Activated CD4-positive, alpha-beta memory T cell treated with anti-CD3 and anti-CD28 coated beads for 36 hours (primary cell): ENCODE results near the gene OSCP1. TPM values are rescaled to one million over a fixed set of nuclear protein-coding genes. Genes with fewer than 3 reads are reported as not detected.

Source experiments
- CTCF ChIA-PET: fragments of 350-600 bp; sonication (Branson Sonifier 250); formaldehyde crosslinking; loops from one replicate; lab custom pipeline; 2021; ENCODE audit warnings: antibody characterized with exemption, inconsistent platforms; lab: Charles Lee
- POLR2A ChIA-PET: fragments of 350-600 bp; sonication (Branson Sonifier 250); formaldehyde crosslinking; loops from one replicate; lab custom pipeline; 2021; ENCODE audit warnings: antibody characterized with exemption; lab: Charles Lee
- DNase-seq: peaks from one replicate; pipeline ENCODE4 v3.0.0-alpha.2; 2020
- H3K27ac Mint-ChIP-seq: one replicate; pipeline ENCODE4 v1.8.0; 2021; ENCODE audit warnings: mixed read lengths
- H3K27me3 Mint-ChIP-seq: one replicate; pipeline ENCODE4 v1.8.0; 2021; ENCODE audit warnings: mixed read lengths
- H3K36me3 Mint-ChIP-seq: one replicate; pipeline ENCODE4 v1.8.0; 2021; ENCODE audit warnings: mixed read lengths
- H3K4me1 Mint-ChIP-seq: one replicate; pipeline ENCODE4 v1.8.0; 2021; ENCODE audit warnings: low read depth, mixed read lengths
- H3K4me3 Mint-ChIP-seq: one replicate; pipeline ENCODE4 v1.8.0; 2021; ENCODE audit warnings: mild to moderate bottlenecking, mixed read lengths
- H3K9me3 Mint-ChIP-seq: one replicate; pipeline ENCODE4 v1.8.0; 2021; ENCODE audit warnings: mixed read lengths
- intact Hi-C: fragments of 100-400 bp; cut with micrococcal nuclease; formaldehyde crosslinking; loops from one replicate; pipeline ENCODE4 v1.15.1; 2023
- total RNA-seq, 2 experiments: library from RNA; stranded (reverse); gene quantifications; one replicate each; pipeline ENCODE4 v1.2.3, GENCODE V29; 2021

The OSCP1 gene
- total RNA-seq, 2 experiments from 2014 or later, result 1.8 to 2.7 TPM

DNA sequence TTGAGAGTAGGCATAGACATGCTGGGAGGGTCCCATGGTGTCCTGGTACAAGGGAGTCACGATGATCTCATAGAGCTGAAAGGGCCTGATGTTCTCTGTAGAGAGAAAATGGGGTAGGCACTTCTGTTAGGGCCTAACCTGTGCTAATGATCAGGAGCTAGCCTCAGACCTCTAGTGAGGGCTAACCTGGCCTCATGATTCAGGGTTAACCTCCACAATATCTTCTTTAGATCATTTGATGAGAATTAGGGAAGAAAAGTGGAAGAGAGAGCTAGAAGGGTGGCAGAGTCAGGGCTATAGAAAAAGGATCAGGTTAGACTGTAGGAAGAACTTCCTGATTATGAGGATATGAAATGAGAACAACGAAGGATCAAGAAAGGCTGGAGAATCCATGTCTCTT lies 18.9 kb upstream of the OSCP1 start:
- POLR2A ChIA-PET, result no interaction called here
- no peaks in the 10 kb centered on the region for H3K36me3 Mint-ChIP-seq

DNA sequence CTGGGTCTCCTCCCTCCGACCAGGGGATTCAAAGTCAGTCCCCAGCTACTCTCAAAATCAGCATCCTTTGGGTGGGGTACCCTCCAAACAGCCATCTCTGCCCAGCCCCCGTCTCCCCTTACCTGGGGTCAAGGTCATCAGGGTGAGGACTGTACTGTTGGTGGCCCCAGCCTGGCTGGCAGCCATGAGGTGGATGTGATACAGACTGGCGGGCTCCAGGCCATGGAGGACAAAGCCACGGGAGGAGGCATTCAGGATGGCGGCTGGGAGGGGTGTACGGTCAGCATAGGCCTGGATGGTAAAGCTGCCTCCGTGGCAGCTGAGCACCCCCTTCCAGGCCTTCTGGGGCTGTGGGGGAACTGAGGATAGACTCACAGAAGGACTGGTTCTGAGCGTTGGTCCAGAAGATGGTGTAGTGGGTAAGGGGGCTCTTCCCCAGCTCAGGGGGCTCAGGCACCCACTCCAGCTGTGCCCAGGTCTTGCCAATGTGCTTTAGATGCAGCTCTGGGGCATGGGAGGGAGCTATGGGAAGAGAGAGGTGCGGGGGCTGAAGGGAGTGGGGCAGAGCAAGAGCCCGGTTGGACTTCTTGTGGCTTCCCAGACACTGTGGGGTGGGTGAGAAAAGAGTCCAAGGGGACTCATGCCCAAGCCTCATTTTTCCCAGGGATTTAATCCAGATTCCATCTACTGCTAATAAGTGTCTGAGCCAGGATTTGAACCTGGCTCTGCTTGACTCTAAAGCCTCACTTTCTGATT lies 17.6 kb upstream of the OSCP1 start:
- ChIA-PET CTCF (no interaction called here), POLR2A (no interaction called here)
- H3K4me1 Mint-ChIP-seq, result peaks cover 14% of the 10 kb centered on the region
- H3K4me3 Mint-ChIP-seq, result no peak overlapping the region
- H3K36me3 Mint-ChIP-seq, result peaks cover 3% of the 10 kb centered on the region
- H3K27me3 Mint-ChIP-seq, result no peaks in the 10 kb centered on the region
- H3K27ac Mint-ChIP-seq, result no peak overlapping the region
- no peak for DNase-seq
- intact Hi-C loops, result no loop called here
- H3K9me3 Mint-ChIP-seq, result no peaks in the 10 kb centered on the region

More for the DNA sequence above, 18.9 kb upstream of the OSCP1 start:
- no peaks in the 10 kb centered on the region for H3K9me3 Mint-ChIP-seq
- DNase-seq, result no peak
- intact Hi-C loops, result no loop called here
- peaks cover 9% of the 10 kb centered on the region for H3K4me1 Mint-ChIP-seq
- H3K4me3 Mint-ChIP-seq, result no peak overlapping the region
- H3K27ac Mint-ChIP-seq, result no peak overlapping the region
- CTCF ChIA-PET, result interaction anchor here (0.5 to 1.5 kb wide), 2 partner anchors 48 to 1223 kb away, joined by 3 to 6 read pairs; no protein-coding TSS in a partner anchor
- H3K27me3 Mint-ChIP-seq, result no peaks in the 10 kb centered on the region

DNA sequence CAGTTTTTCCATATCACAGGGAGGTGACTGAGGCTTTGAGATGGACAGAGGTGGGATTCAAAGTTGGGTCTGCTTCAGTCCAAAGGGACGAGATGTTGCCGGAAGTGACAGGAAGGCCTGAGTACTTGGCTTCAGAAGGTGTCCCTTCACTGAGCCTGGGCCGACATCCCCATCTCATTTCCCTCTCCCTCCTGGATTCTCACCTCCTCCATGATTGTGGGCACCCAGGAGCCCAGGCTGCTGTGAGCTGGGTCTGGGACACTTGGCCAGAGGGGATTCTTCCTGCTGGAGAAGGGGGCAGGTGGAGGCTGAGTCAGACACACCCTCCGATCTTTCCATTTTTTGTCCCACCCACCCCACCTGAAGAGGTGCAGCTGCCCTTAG lies 16.8 kb upstream of the OSCP1 start:
- intact Hi-C loops, result no loop called here
- peaks cover 7% of the 10 kb centered on the region for H3K36me3 Mint-ChIP-seq
- H3K4me3 Mint-ChIP-seq, result no peak overlapping the region
- no peak overlapping the region for H3K27ac Mint-ChIP-seq
- ChIA-PET POLR2A (interaction anchor here (1.1 kb wide), 1 partner anchor 16 kb away, joined by 3 read pairs; the partner anchor contains the start of gene OSCP1), CTCF (no interaction called here)
- H3K9me3 Mint-ChIP-seq, result no peaks in the 10 kb centered on the region
- H3K4me1 Mint-ChIP-seq, result peaks cover 20% of the 10 kb centered on the region
- no peaks in the 10 kb centered on the region for H3K27me3 Mint-ChIP-seq
- no peak for DNase-seq

DNA sequence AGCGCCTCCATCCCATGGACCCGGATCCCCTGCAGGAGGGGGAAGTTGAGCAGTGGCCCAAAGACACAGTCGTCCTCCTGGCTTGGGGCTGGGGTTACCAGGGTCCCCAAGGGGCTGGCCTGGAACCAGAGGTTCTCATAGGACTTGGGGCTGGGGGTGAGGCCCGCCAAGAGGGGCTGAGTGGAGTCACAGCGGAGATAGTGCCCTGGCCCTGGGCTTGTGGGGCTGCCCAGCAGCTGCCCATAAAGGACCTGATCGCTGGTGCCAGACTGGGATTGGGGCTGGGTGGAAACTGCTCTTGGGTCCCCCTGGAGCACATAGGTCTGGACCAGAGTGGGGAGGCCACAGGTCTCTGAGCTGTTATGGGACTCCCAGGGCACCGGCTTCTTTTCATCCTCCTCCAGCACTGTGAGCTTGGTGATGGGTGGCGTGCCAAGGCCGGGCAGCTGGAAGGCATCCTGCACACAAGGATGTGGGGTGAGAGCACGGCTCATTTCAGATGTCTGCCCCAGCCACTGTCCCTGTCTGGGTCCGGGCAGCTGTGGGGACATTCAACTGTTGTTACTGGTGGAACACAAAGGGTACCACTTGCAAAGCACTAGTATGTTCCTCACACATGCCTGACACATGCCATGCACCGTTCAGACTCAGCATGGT lies 16.2 kb upstream of the OSCP1 start:
- Mint-ChIP-seq H3K27ac (no peak overlapping the region), H3K27me3 (no peaks in the 10 kb centered on the region), H3K36me3 (peaks cover 8% of the 10 kb centered on the region), H3K4me3 (no peak overlapping the region), H3K9me3 (no peaks in the 10 kb centered on the region), H3K4me1 (peaks cover 20% of the 10 kb centered on the region)
- POLR2A ChIA-PET, result interaction anchor here (1.1 kb wide), 1 partner anchor 16 kb away, joined by 3 read pairs; the partner anchor contains the start of gene OSCP1
- DNase-seq, result no peak
- intact Hi-C loops, result no loop called here
- CTCF ChIA-PET, result no interaction called here

DNA sequence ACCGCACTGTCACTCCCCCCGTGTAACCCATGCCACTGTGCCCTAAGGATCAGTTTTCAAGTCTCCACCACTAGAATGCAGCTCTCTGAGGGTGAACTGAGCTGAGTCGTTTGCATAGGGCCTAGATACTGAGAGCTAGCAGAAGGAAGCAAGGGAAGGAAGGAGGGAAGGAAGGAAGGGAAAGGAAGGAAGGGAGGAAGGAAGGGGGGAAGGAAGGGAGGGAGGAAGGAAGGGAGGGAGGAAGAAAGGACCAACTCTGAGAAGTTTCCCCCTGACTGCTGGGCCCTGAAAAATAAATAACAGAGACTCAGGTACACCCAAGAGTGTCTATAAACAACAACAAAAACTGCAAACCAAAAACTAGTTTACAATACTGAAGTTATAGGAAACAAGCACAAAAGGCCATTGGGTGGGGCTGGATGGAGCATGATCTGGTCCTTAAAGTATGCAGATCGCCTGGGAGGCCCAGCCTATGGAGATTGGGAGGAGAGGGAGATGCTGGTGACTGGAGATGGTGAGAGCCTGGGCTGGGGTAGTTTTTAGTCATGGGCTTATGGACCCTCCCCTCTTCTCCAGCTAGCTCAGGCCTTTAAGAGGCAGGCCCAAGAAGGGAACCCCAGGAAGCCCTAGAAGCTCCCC lies 15.6 kb upstream of the OSCP1 start:
- peaks cover 11% of the 10 kb centered on the region for H3K36me3 Mint-ChIP-seq
- no peak overlapping the region for H3K4me3 Mint-ChIP-seq
- CTCF ChIA-PET, result interaction anchor here (0.7 to 2.1 kb wide), 2 partner anchors 10 to 218 kb away, joined by 4 to 5 read pairs; no protein-coding TSS in a partner anchor
- no peak overlapping the region for H3K27ac Mint-ChIP-seq
- H3K4me1 Mint-ChIP-seq, result peaks cover 23% of the 10 kb centered on the region
- intact Hi-C loops, result no loop called here
- no peaks in the 10 kb centered on the region for H3K27me3 Mint-ChIP-seq
- POLR2A ChIA-PET, result interaction anchor here (0.6 to 1.1 kb wide), 3 partner anchors 9 to 1216 kb away, joined by 3 read pairs; partner anchors contain the start of gene OSCP1
- no peak for DNase-seq
- no peaks in the 10 kb centered on the region for H3K9me3 Mint-ChIP-seq

DNA sequence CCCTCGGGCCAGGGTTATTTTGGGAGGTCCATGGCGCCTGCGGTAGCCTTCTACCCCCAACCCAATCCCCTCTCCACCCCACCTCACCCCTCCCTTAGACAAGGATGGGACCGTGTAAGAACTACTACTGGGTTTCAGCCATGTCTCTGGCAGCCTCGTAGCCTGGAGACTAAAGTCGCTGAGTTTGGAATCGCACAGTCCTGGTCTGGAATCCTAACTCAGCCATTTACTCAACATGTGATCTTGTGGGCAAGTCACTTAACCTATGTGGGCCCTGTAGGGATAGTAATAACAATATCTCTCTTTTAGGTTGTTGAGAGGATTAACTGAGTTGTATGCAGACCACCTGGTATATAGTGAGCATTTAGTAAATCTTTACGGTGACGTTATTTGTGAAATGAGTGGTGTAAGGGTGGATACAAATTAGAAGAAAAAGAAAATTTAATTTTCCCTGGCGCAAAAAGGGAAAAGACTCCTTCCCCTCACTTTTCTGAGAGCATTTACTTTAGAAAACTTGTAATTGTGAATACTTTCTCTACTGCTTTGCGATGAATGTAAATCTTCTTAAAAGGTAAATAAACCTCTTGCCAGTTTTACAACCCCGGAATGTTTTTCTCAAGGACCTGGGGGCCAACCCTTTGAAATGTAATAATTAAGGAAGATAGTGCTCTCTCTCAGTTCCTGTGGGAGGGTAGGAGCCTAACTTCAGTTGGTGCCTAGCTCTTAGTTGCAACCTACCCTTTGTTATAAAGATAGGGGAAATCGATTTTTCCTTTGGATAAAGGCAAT lies 14.5 kb upstream of the OSCP1 start:
- Mint-ChIP-seq H3K9me3 (no peaks in the 10 kb centered on the region), H3K27ac (peak overlapping the region; percentile 95), H3K4me3 (peak overlapping the region; percentile 99), H3K27me3 (no peaks in the 10 kb centered on the region), H3K4me1 (peaks cover 24% of the 10 kb centered on the region), H3K36me3 (peaks cover 15% of the 10 kb centered on the region)
- ChIA-PET POLR2A (interaction anchor here (0.6 to 2.7 kb wide), 8 partner anchors 9 to 1050 kb away, joined by 3 to 23 read pairs (median 4); partner anchors contain the start of genes LSM10, MEAF6 and OSCP1), CTCF (interaction anchor here (1.0 to 2.1 kb wide), 2 partner anchors 11 to 30 kb away, joined by 3 to 5 read pairs; no protein-coding TSS in a partner anchor)
- DNase-seq, result no peak
- intact Hi-C loops, result loop anchor here (1.0 kb wide), 2 partner anchors 10 to 14 kb away; partner anchors contain the start of gene OSCP1

DNA sequence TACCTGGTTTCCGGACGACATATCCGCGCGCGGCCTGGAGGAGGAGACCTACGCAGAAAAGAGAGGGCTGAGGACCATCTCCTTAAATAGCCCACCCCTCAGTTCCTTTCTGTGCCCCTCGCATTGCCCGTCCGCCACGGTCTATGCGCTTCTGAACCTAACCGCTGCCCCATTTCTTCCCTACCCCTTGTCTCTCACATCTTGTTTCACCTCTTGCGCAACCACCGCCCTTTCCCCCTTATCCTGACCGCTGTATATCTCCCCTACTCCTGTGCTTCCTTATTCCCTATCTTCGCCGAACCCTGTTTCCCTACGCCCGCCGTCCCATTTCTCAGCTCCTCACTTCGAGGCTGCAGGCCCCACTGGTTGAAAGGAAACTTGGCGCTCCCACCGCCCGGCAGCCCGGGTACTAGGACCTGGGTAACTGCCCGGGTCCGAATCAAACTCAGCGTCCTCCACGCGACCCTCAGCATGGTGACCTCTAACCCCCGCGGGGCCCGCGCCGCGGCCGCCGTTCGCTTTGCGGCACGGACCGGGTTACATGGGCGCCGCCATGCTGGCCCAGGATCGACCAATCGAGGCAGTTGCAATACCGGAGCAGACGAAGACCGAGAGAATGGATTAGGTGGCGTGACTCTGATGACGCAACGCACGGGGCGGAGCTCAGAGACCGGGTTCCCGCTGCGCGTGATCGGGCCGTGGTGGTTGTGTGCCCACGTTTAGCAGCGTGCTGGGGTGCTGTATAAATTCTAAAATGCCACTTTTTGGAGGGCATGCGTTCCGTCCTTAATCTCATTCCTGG lies 13.8 kb upstream of the OSCP1 start, which contains the start of gene MRPS15:
TSS of gene MRPS15 (minus strand) at position 582 of the 802 bp plus-strand sequence. CDS start at position 473, 109 bp downstream.
- Mint-ChIP-seq H3K4me1 (peaks cover 31% of the 10 kb centered on the region), H3K27me3 (no peaks in the 10 kb centered on the region), H3K9me3 (no peaks in the 10 kb centered on the region), H3K27ac (peak within 1 kb of the TSS; percentile 95), H3K4me3 (peak within 1 kb of the TSS; percentile 99), H3K36me3 (peaks cover 19% of the 10 kb centered on the region)
- peak; percentile 98 for DNase-seq
- ChIA-PET CTCF (interaction anchor here (0.5 to 2.1 kb wide), 3 partner anchors 10 to 29 kb away, joined by 3 to 5 read pairs (median 3); no protein-coding TSS in a partner anchor), POLR2A (interaction anchor here (0.6 to 2.7 kb wide), 8 partner anchors 9 to 1051 kb away, joined by 3 to 23 read pairs (median 4); partner anchors contain the start of genes LSM10, MEAF6, OSCP1 and THRAP3)
- intact Hi-C loops, result loop anchor here (1.0 kb wide), 2 partner anchors 10 to 14 kb away; partner anchors contain the start of gene OSCP1

DNA sequence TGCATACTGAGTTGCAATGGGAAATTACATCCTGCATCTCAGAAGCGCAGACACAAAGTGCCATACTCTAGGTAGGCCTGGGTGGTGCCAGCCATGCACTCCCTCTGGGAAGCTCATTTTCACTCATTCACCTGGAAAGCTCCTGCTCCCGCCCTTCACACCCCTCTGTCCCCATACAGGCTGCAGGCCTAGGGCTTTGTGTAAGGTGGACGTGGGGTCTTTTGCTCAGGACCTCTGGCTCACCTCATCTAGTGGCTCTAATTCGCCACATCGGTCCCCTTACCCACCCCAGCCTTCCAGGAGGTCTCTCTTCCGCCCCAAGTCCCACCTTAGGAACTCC lies 13.2 kb upstream of the OSCP1 start:
- Mint-ChIP-seq H3K27ac (peak overlapping the region; percentile 95), H3K4me1 (peaks cover 37% of the 10 kb centered on the region), H3K4me3 (peak overlapping the region; percentile 99), H3K9me3 (no peaks in the 10 kb centered on the region), H3K36me3 (peaks cover 22% of the 10 kb centered on the region), H3K27me3 (no peaks in the 10 kb centered on the region)
- POLR2A ChIA-PET, result interaction anchor here (0.6 to 2.7 kb wide), 5 partner anchors 8 to 239 kb away, joined by 3 to 23 read pairs (median 6); partner anchors contain the start of genes LSM10, OSCP1 and THRAP3
- intact Hi-C loops, result no loop called here
- no peak for DNase-seq
- CTCF ChIA-PET, result interaction anchor here (2.1 kb wide), 1 partner anchor 12 kb away, joined by 5 read pairs; no protein-coding TSS in a partner anchor

DNA sequence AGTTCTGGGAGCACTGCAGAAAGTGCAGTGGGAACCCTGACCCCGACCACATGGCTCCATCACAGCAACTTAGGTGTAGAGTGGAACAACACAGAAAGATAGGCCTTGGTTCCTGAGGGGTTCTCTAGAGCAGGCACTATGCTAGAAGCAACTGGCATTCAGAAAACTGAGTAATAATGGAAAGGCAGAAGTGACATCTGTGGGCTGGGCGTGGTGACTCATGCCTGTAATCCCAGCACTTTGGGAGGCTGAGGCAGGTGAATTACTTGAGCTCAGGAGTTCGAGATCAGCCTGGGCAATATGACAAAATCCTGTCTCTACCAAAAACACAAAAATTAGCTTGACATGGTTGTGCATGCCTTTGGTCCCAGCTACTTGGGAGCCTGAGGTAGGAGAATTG lies 8.7 kb upstream of the OSCP1 start:
- Mint-ChIP-seq H3K36me3 (peaks cover 40% of the 10 kb centered on the region), H3K4me1 (peaks cover 44% of the 10 kb centered on the region), H3K4me3 (no peak overlapping the region), H3K9me3 (no peaks in the 10 kb centered on the region), H3K27ac (peak overlapping the region; percentile 77), H3K27me3 (no peaks in the 10 kb centered on the region)
- peak; percentile 85 for DNase-seq
- ChIA-PET POLR2A (interaction anchor here (1.0 kb wide), 1 partner anchor 8 kb away, joined by 3 read pairs; the partner anchor contains the start of gene OSCP1), CTCF (interaction anchor here (0.6 to 1.0 kb wide), 2 partner anchors 28 to 39 kb away, joined by 3 read pairs; no protein-coding TSS in a partner anchor)
- intact Hi-C loops, result loop anchor here (1.0 to 5.0 kb wide), 4 partner anchors 9 to 302 kb away; partner anchors contain the start of genes MAP7D1 and OSCP1

DNA sequence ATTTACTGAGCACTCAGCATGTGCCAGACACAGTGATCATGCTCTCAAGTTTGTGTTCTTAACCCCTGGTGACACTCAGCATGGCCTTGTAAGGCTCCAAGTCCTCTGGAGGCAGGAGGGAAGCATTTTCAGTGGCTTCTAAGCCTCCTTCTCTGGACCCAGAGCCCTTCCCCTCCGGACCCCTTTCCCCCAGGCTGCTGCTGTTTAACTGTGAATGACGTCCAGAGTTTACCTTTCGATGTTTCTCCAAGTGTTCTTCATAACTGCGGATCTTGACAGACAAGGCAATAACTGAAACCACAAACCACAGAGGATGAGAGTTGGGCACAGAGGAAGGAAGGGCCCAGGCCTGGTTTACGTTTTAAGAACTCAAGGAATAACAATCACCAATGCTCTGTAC lies 7.4 kb upstream of the OSCP1 start:
- Mint-ChIP-seq H3K4me3 (no peak overlapping the region), H3K27ac (peak overlapping the region; percentile 59), H3K9me3 (no peaks in the 10 kb centered on the region), H3K36me3 (peaks cover 39% of the 10 kb centered on the region), H3K4me1 (peaks cover 35% of the 10 kb centered on the region), H3K27me3 (no peaks in the 10 kb centered on the region)
- no peak for DNase-seq
- ChIA-PET CTCF (no interaction called here), POLR2A (no interaction called here)
- intact Hi-C loops, result loop anchor here (2.0 to 5.0 kb wide), 3 partner anchors 17 to 300 kb away; partner anchors contain the start of gene MAP7D1
